ENCODE measurements around the gene HS3ST5. TPM values are rescaled to one million over a fixed set of nuclear protein-coding genes. Genes with fewer than 3 reads are reported as not detected.

HS3ST5 gene
- polyA plus RNA-seq, 1 donor: 2.4 TPM

GRCh38 chr6:114281496-114281895, 61.3 kb downstream of the HS3ST5 start:
- H3K9me3 ChIP-seq (ENCODE audit: control insufficient read depth, low read depth, low read length): no peaks in the 10 kb centered on the region
- H3K36me3 ChIP-seq (ENCODE audit: control insufficient read depth, insufficient read depth, low read length): no peaks in the 10 kb centered on the region
- DNase-seq: no peak
- no peak overlapping the region for H3K27ac ChIP-seq (ENCODE audit: low read length)
- no peak overlapping the region for H3K4me3 ChIP-seq (ENCODE audit: low read length)
- no peaks in the 10 kb centered on the region for H3K27me3 ChIP-seq (ENCODE audit: control insufficient read depth, insufficient read depth, low read length)
- H3K4me1 ChIP-seq (ENCODE audit: control insufficient read depth, insufficient read depth, low read length): no peaks in the 10 kb centered on the region
- WGBS (ENCODE audit: insufficient coverage, low lambda C conversion rate): 65% methylated on average over 2 of the region's 3 CpGs

DNA sequence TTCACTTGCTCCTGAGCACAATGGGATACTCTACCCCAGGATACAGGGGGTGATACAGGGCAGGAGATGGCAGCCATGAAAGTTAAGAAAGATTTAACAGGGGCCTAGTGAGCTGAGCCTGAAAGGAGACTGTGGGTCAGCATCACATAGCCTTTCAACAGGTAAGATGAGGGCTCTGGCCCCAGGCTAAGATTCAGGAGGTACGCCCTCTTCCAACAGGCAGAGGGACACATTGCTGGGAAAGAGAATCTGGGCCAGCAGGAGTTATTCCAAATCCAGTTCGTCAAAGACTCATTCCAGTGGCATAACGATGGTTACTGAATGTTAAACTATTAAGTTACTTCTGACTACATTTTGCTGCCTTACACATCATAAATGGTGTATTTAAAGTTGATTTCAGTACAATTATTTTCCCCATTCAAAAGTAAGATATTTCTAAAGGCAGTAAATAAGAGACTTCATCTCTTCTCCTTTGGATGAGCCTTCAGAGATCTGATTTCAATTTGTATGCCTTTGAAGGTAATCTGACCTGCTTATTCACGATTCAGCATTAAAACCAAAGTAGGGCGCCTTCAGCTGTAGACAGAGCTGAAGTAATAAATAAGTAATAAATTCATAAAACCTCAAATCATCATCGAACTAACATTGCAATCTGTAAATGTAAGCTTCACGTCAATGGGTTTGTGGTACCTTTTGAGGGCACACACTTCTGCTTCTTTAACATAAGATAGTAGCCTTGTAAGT, 62.4 kb downstream of the HS3ST5 start:
- WGBS (ENCODE audit: insufficient coverage, low lambda C conversion rate): 90% methylated on average over 2 of the region's 7 CpGs
- peaks cover 4% of the 10 kb centered on the region for H3K4me1 ChIP-seq (ENCODE audit: control insufficient read depth, insufficient read depth, low read length)
- H3K36me3 ChIP-seq (ENCODE audit: control insufficient read depth, insufficient read depth, low read length): no peaks in the 10 kb centered on the region
- no peaks in the 10 kb centered on the region for H3K9me3 ChIP-seq (ENCODE audit: control insufficient read depth, low read depth, low read length)
- DNase-seq: no peak
- H3K27ac ChIP-seq (ENCODE audit: low read length): no peak overlapping the region
- no peak overlapping the region for H3K4me3 ChIP-seq (ENCODE audit: low read length)
- H3K27me3 ChIP-seq (ENCODE audit: control insufficient read depth, insufficient read depth, low read length): no peaks in the 10 kb centered on the region

- DNase-seq: no peak
- 83% methylated on average over 2 of the region's 2 CpGs for WGBS (ENCODE audit: insufficient coverage, low lambda C conversion rate)
- H3K36me3 ChIP-seq (ENCODE audit: control insufficient read depth, insufficient read depth, low read length): no peaks in the 10 kb centered on the region
These were observed 65.6 kb downstream of the HS3ST5 start for GRCh38 chr6:114277220-114277619.

DNA sequence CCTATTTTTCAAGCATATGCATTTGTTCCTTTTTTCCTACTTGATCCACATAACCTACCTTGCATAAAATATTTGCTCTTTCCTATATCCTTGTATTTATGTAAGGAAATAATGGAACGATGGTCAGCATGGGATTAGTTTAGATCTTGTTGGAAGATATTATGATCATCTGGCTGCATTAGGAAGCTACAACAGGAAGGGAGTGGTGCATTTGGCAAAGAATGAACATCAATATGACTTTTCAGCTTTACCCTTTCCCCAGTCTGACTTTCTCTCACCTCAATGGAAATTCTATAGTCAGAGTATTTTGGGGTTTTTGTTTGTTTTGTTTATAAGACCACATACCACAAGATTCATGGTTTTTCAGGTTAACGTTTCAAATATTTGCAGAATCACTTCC, 66.0 kb downstream of the HS3ST5 start:
- no peaks in the 10 kb centered on the region for H3K27me3 ChIP-seq (ENCODE audit: control insufficient read depth, insufficient read depth, low read length)
- H3K36me3 ChIP-seq (ENCODE audit: control insufficient read depth, insufficient read depth, low read length): no peaks in the 10 kb centered on the region
- no peak overlapping the region for H3K27ac ChIP-seq (ENCODE audit: low read length)
- H3K4me1 ChIP-seq (ENCODE audit: control insufficient read depth, insufficient read depth, low read length): peaks cover 10% of the 10 kb centered on the region
- WGBS (ENCODE audit: insufficient coverage, low lambda C conversion rate): 90% methylated on average over 2 of the region's 2 CpGs
- no peak overlapping the region for H3K4me3 ChIP-seq (ENCODE audit: low read length)
- no peak for DNase-seq
- H3K9me3 ChIP-seq (ENCODE audit: control insufficient read depth, low read depth, low read length): no peaks in the 10 kb centered on the region

More at GRCh38 chr6:114277220-114277619, 65.6 kb downstream of the HS3ST5 start:
- no peaks in the 10 kb centered on the region for H3K27me3 ChIP-seq (ENCODE audit: control insufficient read depth, insufficient read depth, low read length)
- peaks cover 10% of the 10 kb centered on the region for H3K4me1 ChIP-seq (ENCODE audit: control insufficient read depth, insufficient read depth, low read length)
- H3K27ac ChIP-seq (ENCODE audit: low read length): no peak overlapping the region
- H3K4me3 ChIP-seq (ENCODE audit: low read length): no peak overlapping the region
- no peaks in the 10 kb centered on the region for H3K9me3 ChIP-seq (ENCODE audit: control insufficient read depth, low read depth, low read length)

DNA sequence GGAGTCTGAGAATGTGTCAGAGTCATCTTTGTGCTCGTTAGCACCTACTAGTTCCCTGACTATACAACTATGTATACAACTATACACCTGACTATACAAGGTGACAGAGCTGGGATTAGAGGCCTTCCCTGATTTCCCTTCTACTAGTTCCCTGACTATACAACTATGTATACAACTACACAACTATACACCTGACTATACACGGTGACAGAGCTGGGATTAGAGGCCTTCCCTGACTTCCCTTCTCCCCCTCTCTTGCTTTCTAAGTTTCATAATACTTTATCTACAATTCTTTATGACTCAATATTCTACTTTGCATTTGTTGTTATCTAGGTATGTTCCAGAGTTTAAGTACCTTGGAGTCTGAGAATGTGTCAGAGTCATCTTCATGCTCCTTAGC, 68.0 kb downstream of the HS3ST5 start:
- H3K27me3 ChIP-seq (ENCODE audit: control insufficient read depth, insufficient read depth, low read length): no peaks in the 10 kb centered on the region
- peaks cover 10% of the 10 kb centered on the region for H3K4me1 ChIP-seq (ENCODE audit: control insufficient read depth, insufficient read depth, low read length)
- H3K36me3 ChIP-seq (ENCODE audit: control insufficient read depth, insufficient read depth, low read length): no peaks in the 10 kb centered on the region
- no CpG with 5 or more reads among the region's 2 CpGs for WGBS (ENCODE audit: insufficient coverage, low lambda C conversion rate)
- no peaks in the 10 kb centered on the region for H3K9me3 ChIP-seq (ENCODE audit: control insufficient read depth, low read depth, low read length)
- H3K27ac ChIP-seq (ENCODE audit: low read length): peak overlapping the region; percentile 69
- no peak overlapping the region for H3K4me3 ChIP-seq (ENCODE audit: low read length)
- DNase-seq: peak; percentile 43 to 81

GRCh38 chr6:114272582-114272981, 70.2 kb downstream of the HS3ST5 start:
- H3K9me3 ChIP-seq (ENCODE audit: control insufficient read depth, low read depth, low read length): no peaks in the 10 kb centered on the region
- H3K4me3 ChIP-seq (ENCODE audit: low read length): no peak overlapping the region
- H3K4me1 ChIP-seq (ENCODE audit: control insufficient read depth, insufficient read depth, low read length): peaks cover 10% of the 10 kb centered on the region
- H3K27me3 ChIP-seq (ENCODE audit: control insufficient read depth, insufficient read depth, low read length): no peaks in the 10 kb centered on the region
- DNase-seq: peak; percentile 16 to 51
- WGBS (ENCODE audit: insufficient coverage, low lambda C conversion rate): 33% methylated on average over 1 of the region's 3 CpGs
- no peaks in the 10 kb centered on the region for H3K36me3 ChIP-seq (ENCODE audit: control insufficient read depth, insufficient read depth, low read length)
- peak overlapping the region; percentile 30 for H3K27ac ChIP-seq (ENCODE audit: low read length)

- Histone ChIP-seq H3K27ac (ENCODE audit: low read length) (no peak overlapping the region), H3K4me3 (ENCODE audit: low read length) (no peak overlapping the region), H3K27me3 (ENCODE audit: control insufficient read depth, insufficient read depth, low read length) (no peaks in the 10 kb centered on the region), H3K36me3 (ENCODE audit: control insufficient read depth, insufficient read depth, low read length) (no peaks in the 10 kb centered on the region), H3K4me1 (ENCODE audit: control insufficient read depth, insufficient read depth, low read length) (peaks cover 10% of the 10 kb centered on the region), H3K9me3 (ENCODE audit: control insufficient read depth, low read depth, low read length) (no peaks in the 10 kb centered on the region)
- no peak for DNase-seq
These were observed 71.4 kb downstream of the HS3ST5 start for GRCh38 chr6:114271405-114271804.

DNA sequence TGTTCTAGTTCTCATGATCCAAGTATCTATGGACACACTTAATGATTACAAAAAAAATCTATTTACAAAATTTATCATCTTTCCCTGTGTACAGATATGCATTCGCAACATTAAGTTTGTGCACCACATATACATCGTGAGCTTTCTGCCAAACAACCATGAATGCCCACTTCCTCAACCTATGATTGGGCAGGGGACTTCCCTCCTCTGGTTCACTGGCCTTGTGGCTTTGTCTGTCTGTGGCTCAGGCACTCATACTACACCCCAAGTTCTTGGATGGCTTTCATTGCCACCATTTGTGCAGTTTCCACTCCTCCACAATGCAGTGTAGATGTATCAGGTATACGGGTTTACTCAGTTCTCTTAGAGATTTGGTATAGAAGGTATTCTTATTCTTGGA, 74.9 kb downstream of the HS3ST5 start:
- 100% methylated on average over 1 of the region's 3 CpGs for WGBS (ENCODE audit: insufficient coverage, low lambda C conversion rate)
- Histone ChIP-seq H3K9me3 (ENCODE audit: control insufficient read depth, low read depth, low read length) (no peaks in the 10 kb centered on the region), H3K36me3 (ENCODE audit: control insufficient read depth, insufficient read depth, low read length) (no peaks in the 10 kb centered on the region), H3K4me3 (ENCODE audit: low read length) (no peak overlapping the region), H3K27ac (ENCODE audit: low read length) (no peak overlapping the region), H3K27me3 (ENCODE audit: control insufficient read depth, insufficient read depth, low read length) (no peaks in the 10 kb centered on the region), H3K4me1 (ENCODE audit: control insufficient read depth, insufficient read depth, low read length) (peaks cover under 1% of the 10 kb centered on the region)
- DNase-seq: no peak

- DNase-seq: no peak
- Histone ChIP-seq H3K36me3 (ENCODE audit: control insufficient read depth, insufficient read depth, low read length) (no peaks in the 10 kb centered on the region), H3K27me3 (ENCODE audit: control insufficient read depth, insufficient read depth, low read length) (no peaks in the 10 kb centered on the region), H3K4me3 (ENCODE audit: low read length) (no peak overlapping the region), H3K4me1 (ENCODE audit: control insufficient read depth, insufficient read depth, low read length) (no peaks in the 10 kb centered on the region), H3K9me3 (ENCODE audit: control insufficient read depth, low read depth, low read length) (no peaks in the 10 kb centered on the region), H3K27ac (ENCODE audit: low read length) (no peak overlapping the region)
- 75% methylated on average over 1 of the region's 3 CpGs for WGBS (ENCODE audit: insufficient coverage, low lambda C conversion rate)
These were observed 82.0 kb downstream of the HS3ST5 start for GRCh38 chr6:114260810-114261209.

DNA sequence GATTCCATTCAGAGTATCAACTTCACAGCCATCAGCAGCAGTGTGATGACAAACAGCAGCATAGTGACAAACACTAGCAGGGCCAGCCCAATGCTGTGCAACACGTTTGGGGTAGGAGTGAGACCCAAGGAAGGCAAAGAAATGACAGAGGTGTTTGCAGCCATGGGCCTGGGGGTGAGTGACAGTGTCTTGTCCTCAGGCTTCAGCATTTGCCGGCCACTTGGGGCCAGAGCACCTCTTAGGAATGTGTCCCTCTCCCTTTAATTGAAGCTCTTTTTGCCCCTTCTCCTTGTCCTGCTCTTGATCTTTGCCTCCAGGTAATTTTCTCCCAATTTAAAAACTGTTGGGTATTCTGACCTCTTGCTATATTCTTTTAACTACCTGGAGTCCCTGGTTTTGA, 84.4 kb downstream of the HS3ST5 start:
- no peak overlapping the region for H3K27ac ChIP-seq (ENCODE audit: low read length)
- no peak overlapping the region for H3K4me3 ChIP-seq (ENCODE audit: low read length)
- no peak for DNase-seq
- no peaks in the 10 kb centered on the region for H3K27me3 ChIP-seq (ENCODE audit: control insufficient read depth, insufficient read depth, low read length)
- H3K4me1 ChIP-seq (ENCODE audit: control insufficient read depth, insufficient read depth, low read length): no peaks in the 10 kb centered on the region
- H3K36me3 ChIP-seq (ENCODE audit: control insufficient read depth, insufficient read depth, low read length): no peaks in the 10 kb centered on the region
- no peaks in the 10 kb centered on the region for H3K9me3 ChIP-seq (ENCODE audit: control insufficient read depth, low read depth, low read length)
- no CpG with 5 or more reads among the region's 2 CpGs for WGBS (ENCODE audit: insufficient coverage, low lambda C conversion rate)

DNA sequence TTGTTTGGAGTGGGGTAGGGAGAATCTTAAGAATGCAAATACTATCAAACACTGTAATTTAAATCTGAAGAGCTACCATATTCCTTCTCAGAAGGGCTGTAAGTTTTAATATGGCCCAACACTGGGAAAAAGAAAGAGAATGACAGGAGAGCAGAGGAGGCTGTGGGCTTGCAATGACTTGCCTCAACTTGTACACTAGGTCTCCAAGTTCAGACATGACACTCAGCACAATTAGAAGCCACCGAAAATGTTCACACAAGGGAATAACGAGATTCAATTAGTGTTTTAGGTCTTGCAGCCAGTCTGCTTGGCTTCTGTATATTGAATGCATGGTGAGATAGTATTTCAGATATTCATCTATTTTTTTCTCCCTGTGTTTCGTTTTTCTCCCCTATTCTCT, 89.4 kb downstream of the HS3ST5 start:
- WGBS (ENCODE audit: insufficient coverage, low lambda C conversion rate): 40% methylated on average over 1 of the region's 3 CpGs
- no peak overlapping the region for H3K4me3 ChIP-seq (ENCODE audit: low read length)
- H3K27me3 ChIP-seq (ENCODE audit: control insufficient read depth, insufficient read depth, low read length): no peaks in the 10 kb centered on the region

More for the DNA sequence above, 89.4 kb downstream of the HS3ST5 start:
- Histone ChIP-seq H3K4me1 (ENCODE audit: control insufficient read depth, insufficient read depth, low read length) (no peaks in the 10 kb centered on the region), H3K36me3 (ENCODE audit: control insufficient read depth, insufficient read depth, low read length) (no peaks in the 10 kb centered on the region), H3K9me3 (ENCODE audit: control insufficient read depth, low read depth, low read length) (no peaks in the 10 kb centered on the region), H3K27ac (ENCODE audit: low read length) (no peak overlapping the region)
- DNase-seq: no peak

All from large intestine (tissue), 3 donors.